PC-9 (cell line): ENCODE results near the gene MRPL16. TPM values are rescaled to one million over a fixed set of nuclear protein-coding genes. Genes with fewer than 3 reads are reported as not detected.

Source experiments
- BruUV-seq: library from RNA; stranded (reverse); fragments of 400-500 nt; replicated peaks from 2 replicates; lab custom pipeline; 2021; lab: Mats Ljungman, UMichigan
- CTCF ChIA-PET: fragments of 300-600 bp; sonication (Branson Sonifier 250); formaldehyde crosslinking; loops from one replicate; lab custom pipeline; 2022; ENCODE audit warnings: antibody characterized with exemption; lab: Charles Lee
- POLR2A ChIA-PET: fragments of 300-600 bp; sonication (Branson Sonifier 250); formaldehyde crosslinking; loops from one replicate; lab custom pipeline; 2022; ENCODE audit warnings: antibody characterized with exemption; ENCODE audit not compliant: unreplicated experiment; lab: Charles Lee
- DNase-seq, 2 experiments: peaks; one replicate each; pipeline versions ENCODE4 v3.0.0 to v3.0.0-alpha.2; 2015 to 2022; ENCODE audit warnings: mixed read lengths in 1 of 2
- H2AFZ ChIP-seq: fragments of 200-600 bp; sonication (generic); 2 replicates; pipeline ENCODE4 v1.8.1; 2017; ENCODE audit warnings: antibody characterized with exemption
- H3F3A ChIP-seq: fragments of 200-600 bp; sonication (generic); 2 replicates; pipeline ENCODE4 v1.8.1; 2017; ENCODE audit warnings: antibody characterized with exemption, mild to moderate bottlenecking, low read depth; ENCODE audit not compliant: insufficient read depth
- H3K27ac ChIP-seq: fragments of 200-600 bp; sonication (generic); 2 replicates; pipeline ENCODE4 v1.6.1; 2016; ENCODE audit warnings: mixed run types
- H3K27me3 ChIP-seq: fragments of 200-600 bp; sonication (generic); 2 replicates; pipeline ENCODE4 v1.6.1; 2016; ENCODE audit warnings: low read depth, mixed run types; ENCODE audit not compliant: insufficient read depth
- H3K36me3 ChIP-seq: fragments of 200-600 bp; sonication (generic); 2 replicates; pipeline ENCODE4 v1.6.1; 2016; ENCODE audit warnings: low read depth, mixed run types
- H3K4me1 ChIP-seq: fragments of 200-600 bp; sonication (generic); replicated peaks from 2 replicates; pipeline ENCODE4 v1.6.1; 2016; ENCODE audit warnings: mixed run types; ENCODE audit not compliant: insufficient read depth
- H3K4me2 ChIP-seq: fragments of 200-600 bp; sonication (generic); 2 replicates; pipeline ENCODE4 v1.6.1; 2017; ENCODE audit warnings: mixed run types
- H3K4me3 ChIP-seq: fragments of 200-600 bp; sonication (generic); 2 replicates; pipeline ENCODE4 v1.6.1; 2016; ENCODE audit warnings: mixed run types
- H3K79me2 ChIP-seq: fragments of 200-600 bp; sonication (generic); 2 replicates; pipeline ENCODE4 v1.6.1; 2017; ENCODE audit warnings: low read depth, mixed run types
- H3K9me2 ChIP-seq: fragments of 200-600 bp; sonication (generic); 2 replicates; pipeline ENCODE4 v1.8.1; 2017; ENCODE audit warnings: mild to moderate bottlenecking; ENCODE audit not compliant: insufficient read depth
- H3K9me3 ChIP-seq: fragments of 200-600 bp; sonication (generic); 2 replicates; pipeline ENCODE4 v1.8.1; 2016; ENCODE audit warnings: low read depth; ENCODE audit not compliant: insufficient read depth
- H4K20me1 ChIP-seq: fragments of 200-600 bp; sonication (generic); 2 replicates; pipeline ENCODE4 v1.8.1; 2017; ENCODE audit not compliant: insufficient read depth
- CTCF ChIP-seq: fragments of 200-600 bp; sonication (generic); conservative IDR thresholded peaks from 2 replicates; pipeline ENCODE4 v1.6.1; 2017; ENCODE audit warnings: mixed run types, antibody characterized with exemption, mild to moderate bottlenecking, moderate library complexity
- EZH2 ChIP-seq: fragments of 200-600 bp; sonication (generic); IDR thresholded peaks from 2 replicates; pipeline ENCODE4 v1.8.0; 2017; ENCODE audit warnings: antibody characterized with exemption, low read depth
- intact Hi-C: fragments of 100-400 bp; cut with micrococcal nuclease; formaldehyde crosslinking; loops from one replicate; pipeline ENCODE4 v1.10.0; 2022; ENCODE audit not compliant: unreplicated experiment
- total RNA-seq: library from RNA; stranded (reverse); gene quantifications from 2 replicates; pipeline ENCODE4 v1.2.3, GENCODE V29; 2021

The MRPL16 gene
- total RNA-seq, 1 experiment from 2014 or later, result 64.7 TPM

GRCh38 chr11:59839615-59840014 is 29.0 kb upstream of the MRPL16 start:
- ChIA-PET POLR2A (no interaction called here), CTCF (no interaction called here)
- no peaks in the 10 kb centered on the region for H3K79me2 ChIP-seq
- no peaks in the 10 kb centered on the region for H3K4me1 ChIP-seq
- no peaks in the 10 kb centered on the region for H3K36me3 ChIP-seq
- H3K4me3 ChIP-seq, result no peak overlapping the region
- H2AFZ ChIP-seq, result no peak overlapping the region
- H3K4me2 ChIP-seq, result no peak overlapping the region
- TF ChIP-seq EZH2, result no peak
- TF ChIP-seq CTCF, result no peak
- H3K27ac ChIP-seq, result no peak overlapping the region
- no peaks in the 10 kb centered on the region for H3F3A ChIP-seq
- H3K27me3 ChIP-seq, result no peaks in the 10 kb centered on the region
- no TSS peak for BruUV-seq
- DNase-seq, result no peak
- no peaks in the 10 kb centered on the region for H4K20me1 ChIP-seq
- no peaks in the 10 kb centered on the region for H3K9me2 ChIP-seq
- intact Hi-C loops, result no loop called here
- H3K9me3 ChIP-seq, result no peaks in the 10 kb centered on the region

GRCh38 chr11:59833602-59834001 is 23.0 kb upstream of the MRPL16 start:
- POLR2A ChIA-PET, result no interaction called here

GRCh38 chr11:59829358-59829757 is 18.8 kb upstream of the MRPL16 start:
- Histone ChIP-seq H3K27ac (no peak overlapping the region), H3K79me2 (no peaks in the 10 kb centered on the region), H3K27me3 (no peaks in the 10 kb centered on the region), H3K36me3 (no peaks in the 10 kb centered on the region), H3K9me3 (no peaks in the 10 kb centered on the region), H3K4me3 (no peak overlapping the region), H3F3A (no peaks in the 10 kb centered on the region), H3K4me1 (no peaks in the 10 kb centered on the region), H4K20me1 (no peaks in the 10 kb centered on the region), H3K9me2 (no peaks in the 10 kb centered on the region; the same call in 1 of the 2 replicates), H3K4me2 (no peak overlapping the region), H2AFZ (no peak overlapping the region)
- intact Hi-C loops, result loop anchor here (10.0 kb wide), 1 partner anchor 195 kb away; no protein-coding TSS in a partner anchor
- no TSS peak for BruUV-seq
- TF ChIP-seq EZH2, result no peak
- DNase-seq, result no peak
- CTCF ChIA-PET, result interaction anchor here (1.0 kb wide), 1 partner anchor 90 kb away, joined by 3 read pairs; no protein-coding TSS in a partner anchor
- POLR2A ChIA-PET, result no interaction called here

More at GRCh38 chr11:59833602-59834001, 23.0 kb upstream of the MRPL16 start:
- Histone ChIP-seq H3K27ac (no peak overlapping the region), H3K4me2 (no peak overlapping the region), H3K36me3 (no peaks in the 10 kb centered on the region), H3K4me3 (no peak overlapping the region), H2AFZ (no peak overlapping the region), H3F3A (no peaks in the 10 kb centered on the region), H3K27me3 (no peaks in the 10 kb centered on the region), H3K4me1 (no peaks in the 10 kb centered on the region), H3K9me3 (no peaks in the 10 kb centered on the region), H3K9me2 (no peaks in the 10 kb centered on the region), H3K79me2 (no peaks in the 10 kb centered on the region), H4K20me1 (no peaks in the 10 kb centered on the region)
- CTCF ChIA-PET, result no interaction called here
- intact Hi-C loops, result no loop called here
- BruUV-seq, result no TSS peak
- DNase-seq, result no peak
- TF ChIP-seq CTCF (no peak), EZH2 (no peak)
